ENCODE measurements around the gene MCM10.

GRCh38 chr10:13213163-13213562 lies 51.8 kb downstream of the MCM10 start:
- TF ChIP-seq CTCF (IDR thresholded peaks at IDR 0.05): no peak
- TF ChIP-seq POLR2A (IDR thresholded peaks at IDR 0.05): no peak
- TF ChIP-seq POLR2AphosphoS5 (IDR thresholded peaks at IDR 0.05): no peak
- TF ChIP-seq EP300 (IDR thresholded peaks at IDR 0.05): no peak
